NCI-H146 treated with DMSO at 0.1 percent for 48 hours (cell line): ENCODE measurements around the gene MRPS27.

Source experiments
- DNase-seq: peaks from one replicate; lab custom pipeline; 2025; ENCODE audit not compliant: unreplicated experiment; lab: John Stamatoyannopoulos, UW

The MRPS27 gene

GRCh38 chr5:72266862-72267261 is 53.2 kb downstream of the MRPS27 start:
- no peak for DNase-seq

- DNase-seq, result no peak
Observed at GRCh38 chr5:72265032-72265877, 54.8 kb downstream of the MRPS27 start.

GRCh38 chr5:72256536-72256935 is 63.5 kb downstream of the MRPS27 start:
- no peak for DNase-seq

GRCh38 chr5:72255670-72256069 is 64.4 kb downstream of the MRPS27 start:
- DNase-seq, result no peak

GRCh38 chr5:72255237-72255636 is 64.8 kb downstream of the MRPS27 start:
- DNase-seq, result peak; percentile 34

GRCh38 chr5:72252574-72253155 is 67.4 kb downstream of the MRPS27 start:
- DNase-seq, result no peak

GRCh38 chr5:72252008-72252407 is 68.0 kb downstream of the MRPS27 start:
- DNase-seq, result no peak

- DNase-seq, result no peak
Observed at GRCh38 chr5:72251386-72251785, 68.7 kb downstream of the MRPS27 start.

- DNase-seq, result no peak
Observed at GRCh38 chr5:72248410-72248981, 71.5 kb downstream of the MRPS27 start.

GRCh38 chr5:72246954-72247442 is 73.0 kb downstream of the MRPS27 start:
- DNase-seq, result no peak

- DNase-seq, result no peak
Observed at GRCh38 chr5:72245951-72246532, 74.0 kb downstream of the MRPS27 start.

GRCh38 chr5:72245546-72245945 is 74.5 kb downstream of the MRPS27 start:
- no peak for DNase-seq

- DNase-seq, result peak; percentile 58
Observed at GRCh38 chr5:72244862-72245371, 75.1 kb downstream of the MRPS27 start.

GRCh38 chr5:72243706-72244105 is 76.3 kb downstream of the MRPS27 start:
- DNase-seq, result no peak

- DNase-seq, result peak; percentile 25
Observed at GRCh38 chr5:72242796-72243475, 77.1 kb downstream of the MRPS27 start.

- DNase-seq, result peak; percentile 94
Observed at GRCh38 chr5:72241346-72242003, 78.6 kb downstream of the MRPS27 start.

- no peak for DNase-seq
Observed at GRCh38 chr5:72238712-72239445, 81.2 kb downstream of the MRPS27 start.

- no peak for DNase-seq
Observed at GRCh38 chr5:72237879-72238278, 82.2 kb downstream of the MRPS27 start.

- no peak for DNase-seq
Observed at GRCh38 chr5:72237415-72237814, 82.6 kb downstream of the MRPS27 start.

- no peak for DNase-seq
Observed at GRCh38 chr5:72235725-72236124, 84.3 kb downstream of the MRPS27 start.
